ENCODE results near the gene JRKL. TPM values are rescaled to one million over a fixed set of nuclear protein-coding genes. Genes with fewer than 3 reads are reported as not detected.
A peak's percentile ranks its signal among the peaks of the same experiment; 100 is the strongest.
"Not testable (repeated sequence)": the region's sequence is repeated elsewhere in the genome, so short reads cannot be mapped to it uniquely, and the experiment has no call there.

JRKL gene
- total and polyA plus RNA-seq, 4 experiments from 2014 or later, result 1.9 to 20.0 (median 11.2) TPM

DNA sequence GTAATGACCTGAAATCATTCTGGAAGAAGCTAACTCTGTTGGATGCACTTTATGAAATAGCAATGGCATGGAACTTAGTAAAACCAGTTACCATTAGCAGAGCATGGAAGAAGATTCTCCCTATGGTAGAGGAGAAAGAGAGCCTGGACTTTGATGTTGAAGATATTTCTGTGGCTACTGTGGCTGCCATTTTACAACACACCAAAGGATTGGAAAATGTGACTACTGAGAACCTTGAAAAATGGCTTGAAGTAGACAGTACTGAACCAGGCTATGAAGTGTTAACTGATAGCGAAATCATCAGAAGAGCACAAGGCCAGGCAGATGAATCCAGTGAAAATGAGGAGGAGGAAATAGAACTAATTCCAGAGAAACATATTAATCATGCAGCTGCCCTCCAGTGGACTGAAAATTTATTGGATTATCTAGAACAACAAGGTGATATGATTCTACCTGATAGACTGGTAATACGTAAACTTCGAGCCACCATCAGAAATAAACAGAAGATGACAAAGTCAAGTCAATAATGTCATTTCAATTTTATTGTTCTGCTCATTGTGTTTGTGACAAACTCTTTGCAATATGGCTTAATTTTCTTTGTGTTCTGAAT lies 2.0 kb downstream of the JRKL start:
- CTCF ChIA-PET (ENCODE audit: partially characterized antibody), result no interaction called here

GRCh38 chr11:96393753-96394348 lies 4.0 kb downstream of the JRKL start:
- H3K27ac Mint-ChIP-seq, result no peak overlapping the region
- H3K27ac ChIP-seq (ENCODE audit: low read depth, low read length), result no peak overlapping the region
- POLR2A ChIA-PET (ENCODE audit: partially characterized antibody), result interaction anchor here (0.7 to 2.0 kb wide), 4 partner anchors 338 to 605 kb away, joined by 3 to 6 read pairs (median 4); partner anchors contain the start of genes CEP57 and FAM76B
- no peaks in the 10 kb centered on the region for H3K27me3 Mint-ChIP-seq
- H3K27me3 ChIP-seq (ENCODE audit: insufficient read depth, low read length), result no peaks in the 10 kb centered on the region
- peaks cover 14% of the 10 kb centered on the region for H3K4me1 ChIP-seq (ENCODE audit: insufficient read depth, low read length)
- CTCF ChIA-PET (ENCODE audit: partially characterized antibody), result interaction anchor here (0.7 to 3.5 kb wide), 45 partner anchors 8 to 1327 kb away, joined by 3 to 66 read pairs (median 3); partner anchors contain the start of genes ENDOD1, FAM76B, MAML2 and SRSF8
- peak in 4 of 5 donors; percentile 30 to 40 (median 36) for DNase-seq
- intact Hi-C loops (cut with micrococcal nuclease), result loop anchor here (1.0 to 5.0 kb wide), 5 partner anchors 303 to 1902 kb away; partner anchors contain the start of genes ANKRD49, MRE11 and MTMR2
- no peak overlapping the region for H3K4me3 ChIP-seq (ENCODE audit: low read length in 2 of 2)
- H3K36me3 ChIP-seq (ENCODE audit: insufficient read depth, low read length), result no peaks in the 10 kb centered on the region
- H3K36me3 Mint-ChIP-seq, result peaks cover 0 to 3% of the 10 kb centered on the region in 2 donors
- no peaks in the 10 kb centered on the region for H3K9me3 Mint-ChIP-seq
- peaks cover 7 to 31% (median 15%) of the 10 kb centered on the region in 4 donors for H3K4me1 Mint-ChIP-seq
- no peaks in the 10 kb centered on the region for H3K9me3 ChIP-seq (ENCODE audit: control insufficient read depth in 1 of 2, low read length in 2 of 2)
- no peak overlapping the region for H3K4me3 Mint-ChIP-seq

More for the DNA sequence above, 2.0 kb downstream of the JRKL start:
- H3K27me3 ChIP-seq (ENCODE audit: insufficient read depth, low read length), result no peaks in the 10 kb centered on the region
- no peak overlapping the region for H3K27ac ChIP-seq (ENCODE audit: low read depth, low read length)
- no peaks in the 10 kb centered on the region for H3K9me3 ChIP-seq (ENCODE audit: control insufficient read depth in 1 of 2, low read length in 2 of 2)
- Mint-ChIP-seq H3K4me3 (peak overlapping the region in 3 of 8 donors; percentile 46 to 92 (median 47)), H3K36me3 (peaks cover 0 to 3% of the 10 kb centered on the region in 2 donors), H3K9me3 (no peaks in the 10 kb centered on the region), H3K4me1 (peaks cover 17 to 49% (median 34%) of the 10 kb centered on the region in 4 donors), H3K27ac (peak overlapping the region in 2 of 7 donors; percentile 32 to 41), H3K27me3 (no peaks in the 10 kb centered on the region)
- no peak overlapping the region for H3K4me3 ChIP-seq (ENCODE audit: low read length in 2 of 2)
- intact Hi-C loops (cut with micrococcal nuclease), result loop anchor here (2.0 to 5.0 kb wide), 3 partner anchors 470 to 1900 kb away; partner anchors contain the start of genes ANKRD49, MRE11 and MTMR2
- no peak for DNase-seq
- peaks cover 30% of the 10 kb centered on the region for H3K4me1 ChIP-seq (ENCODE audit: insufficient read depth, low read length)
- POLR2A ChIA-PET (ENCODE audit: partially characterized antibody), result no interaction called here
- no peaks in the 10 kb centered on the region for H3K36me3 ChIP-seq (ENCODE audit: insufficient read depth, low read length)

GRCh38 chr11:96394773-96395172 lies 5.0 kb downstream of the JRKL start:
- no peaks in the 10 kb centered on the region for H3K27me3 Mint-ChIP-seq
- Histone ChIP-seq H3K4me3 (ENCODE audit: low read length in 2 of 2) (no peak overlapping the region), H3K27me3 (ENCODE audit: insufficient read depth, low read length) (no peaks in the 10 kb centered on the region), H3K36me3 (ENCODE audit: insufficient read depth, low read length) (no peaks in the 10 kb centered on the region), H3K4me1 (ENCODE audit: insufficient read depth, low read length) (peaks cover 12% of the 10 kb centered on the region), H3K9me3 (ENCODE audit: control insufficient read depth in 1 of 2, low read length in 2 of 2) (no peaks in the 10 kb centered on the region), H3K27ac (ENCODE audit: low read depth, low read length) (no peak overlapping the region)
- no peak overlapping the region for H3K27ac Mint-ChIP-seq
- POLR2A ChIA-PET (ENCODE audit: partially characterized antibody), result interaction anchor here (2.0 kb wide), 1 partner anchor 559 kb away, joined by 5 read pairs; no protein-coding TSS in a partner anchor
- CTCF ChIA-PET (ENCODE audit: partially characterized antibody), result interaction anchor here (0.7 to 3.5 kb wide), 30 partner anchors 9 to 605 kb away, joined by 3 to 66 read pairs (median 4); partner anchors contain the start of genes FAM76B and MAML2
- H3K4me3 Mint-ChIP-seq, result no peak overlapping the region
- intact Hi-C loops (cut with micrococcal nuclease), result loop anchor here (1.0 to 5.0 kb wide), 3 partner anchors 303 to 1902 kb away; partner anchors contain the start of genes ANKRD49, MRE11 and MTMR2
- no peaks in the 10 kb centered on the region for H3K36me3 Mint-ChIP-seq
- no peaks in the 10 kb centered on the region for H3K9me3 Mint-ChIP-seq
- H3K4me1 Mint-ChIP-seq, result peaks cover 6 to 22% (median 14%) of the 10 kb centered on the region in 4 donors
- DNase-seq, result no peak

- DNase-seq, result no peak
- ChIA-PET POLR2A (ENCODE audit: partially characterized antibody) (no interaction called here), CTCF (ENCODE audit: partially characterized antibody) (interaction anchor here (1.7 to 2.3 kb wide), 2 partner anchors 547 to 561 kb away, joined by 5 to 7 read pairs; no protein-coding TSS in a partner anchor)
- H3K27me3 ChIP-seq (ENCODE audit: insufficient read depth, low read length), result no peaks in the 10 kb centered on the region
- no peak overlapping the region for H3K4me3 Mint-ChIP-seq
- peaks cover 0 to 2% (median 0%) of the 10 kb centered on the region in 8 donors for H3K9me3 Mint-ChIP-seq
- no peak overlapping the region for H3K4me3 ChIP-seq (ENCODE audit: low read length in 2 of 2)
- H3K27ac Mint-ChIP-seq, result peak overlapping the region in 1 of 7 donors; percentile 9
- H3K27ac ChIP-seq (ENCODE audit: low read depth, low read length), result no peak overlapping the region
- H3K36me3 Mint-ChIP-seq, result no peaks in the 10 kb centered on the region
- H3K4me1 Mint-ChIP-seq, result peaks cover 0 to 4% (median under 1%) of the 10 kb centered on the region in 4 donors
- H3K36me3 ChIP-seq (ENCODE audit: insufficient read depth, low read length), result no peaks in the 10 kb centered on the region
- peaks cover 0 to under 1% of the 10 kb centered on the region in 2 donors for H3K27me3 Mint-ChIP-seq
- intact Hi-C loops (cut with micrococcal nuclease), result no loop called here
- no peaks in the 10 kb centered on the region for H3K9me3 ChIP-seq (ENCODE audit: control insufficient read depth in 1 of 2, low read length in 2 of 2)
- no peaks in the 10 kb centered on the region for H3K4me1 ChIP-seq (ENCODE audit: insufficient read depth, low read length)
Measured at GRCh38 chr11:96396637-96397036, 6.8 kb downstream of the JRKL start.

- Mint-ChIP-seq H3K27ac (no peak overlapping the region), H3K9me3 (peaks cover 0 to 3% (median 0%) of the 10 kb centered on the region in 8 donors), H3K4me3 (no peak overlapping the region), H3K4me1 (no peaks in the 10 kb centered on the region), H3K27me3 (peaks cover 0 to 5% of the 10 kb centered on the region in 2 donors), H3K36me3 (no peaks in the 10 kb centered on the region)
- DNase-seq, result no peak
- Histone ChIP-seq H3K4me1 (ENCODE audit: insufficient read depth, low read length) (no peaks in the 10 kb centered on the region), H3K4me3 (ENCODE audit: low read length in 2 of 2) (no peak overlapping the region), H3K27ac (ENCODE audit: low read depth, low read length) (no peak overlapping the region), H3K36me3 (ENCODE audit: insufficient read depth, low read length) (no peaks in the 10 kb centered on the region), H3K9me3 (ENCODE audit: control insufficient read depth in 1 of 2, low read length in 2 of 2) (no peaks in the 10 kb centered on the region), H3K27me3 (ENCODE audit: insufficient read depth, low read length) (no peaks in the 10 kb centered on the region)
- intact Hi-C loops (cut with micrococcal nuclease), result no loop called here
- CTCF ChIA-PET (ENCODE audit: partially characterized antibody), result interaction anchor here (1.7 to 2.3 kb wide), 2 partner anchors 549 to 562 kb away, joined by 5 to 7 read pairs; no protein-coding TSS in a partner anchor
- POLR2A ChIA-PET (ENCODE audit: partially characterized antibody), result no interaction called here
Measured at GRCh38 chr11:96397863-96398262, 8.1 kb downstream of the JRKL start.

DNA sequence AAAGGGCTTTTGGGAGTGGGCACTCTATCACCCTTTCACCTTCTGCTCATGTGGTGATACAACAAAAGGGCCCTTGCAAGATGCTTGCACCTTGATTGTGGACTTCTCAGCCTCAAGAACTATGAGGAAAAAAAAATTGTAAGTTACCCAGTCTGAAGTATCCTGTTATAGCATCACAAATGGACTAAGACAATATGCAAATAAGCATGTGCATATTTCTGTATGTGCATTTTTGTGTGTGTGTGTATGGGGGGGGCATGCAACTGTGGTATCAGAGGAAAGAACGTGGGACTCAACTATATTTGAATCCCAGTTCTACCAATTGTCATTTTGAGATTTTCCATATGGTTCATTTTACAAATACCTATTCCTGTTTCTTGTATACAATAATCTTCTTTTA lies 10.9 kb downstream of the JRKL start:
- intact Hi-C loops (cut with micrococcal nuclease), result no loop called here
- H3K4me3 Mint-ChIP-seq, result no peak overlapping the region
- Histone ChIP-seq H3K27ac (ENCODE audit: low read depth, low read length) (no peak overlapping the region), H3K36me3 (ENCODE audit: insufficient read depth, low read length) (no peaks in the 10 kb centered on the region), H3K27me3 (ENCODE audit: insufficient read depth, low read length) (no peaks in the 10 kb centered on the region), H3K4me1 (ENCODE audit: insufficient read depth, low read length) (no peaks in the 10 kb centered on the region), H3K9me3 (ENCODE audit: control insufficient read depth in 1 of 2, low read length in 2 of 2) (no peaks in the 10 kb centered on the region), H3K4me3 (ENCODE audit: low read length in 2 of 2) (no peak overlapping the region)
- ChIA-PET CTCF (ENCODE audit: partially characterized antibody) (interaction anchor here (0.9 kb wide), 1 partner anchor 11 kb away, joined by 4 read pairs; the partner anchor contains the start of genes CCDC82 and JRKL), POLR2A (ENCODE audit: partially characterized antibody) (interaction anchor here (0.6 kb wide), 1 partner anchor 1363 kb away, joined by 3 read pairs; no protein-coding TSS in a partner anchor)
- peaks cover 0 to 3% (median 0%) of the 10 kb centered on the region in 8 donors for H3K9me3 Mint-ChIP-seq
- no peaks in the 10 kb centered on the region for H3K36me3 Mint-ChIP-seq
- peaks cover 2 to 10% of the 10 kb centered on the region in 2 donors for H3K27me3 Mint-ChIP-seq
- H3K27ac Mint-ChIP-seq, result no peak overlapping the region
- DNase-seq, result no peak
- H3K4me1 Mint-ChIP-seq, result no peaks in the 10 kb centered on the region

- H3K4me1 Mint-ChIP-seq; H3K27ac Mint-ChIP-seq; H3K27me3 ChIP-seq (ENCODE audit: insufficient read depth, low read length); H3K36me3 ChIP-seq (ENCODE audit: insufficient read depth, low read length); H3K9me3 Mint-ChIP-seq; DNase-seq; H3K9me3 ChIP-seq (ENCODE audit: control insufficient read depth in 1 of 2, low read length in 2 of 2); POLR2A ChIA-PET (ENCODE audit: partially characterized antibody); H3K4me1 ChIP-seq (ENCODE audit: insufficient read depth, low read length); H3K27ac ChIP-seq (ENCODE audit: low read depth, low read length); intact Hi-C loops (cut with micrococcal nuclease); H3K36me3 Mint-ChIP-seq; H3K4me3 ChIP-seq (ENCODE audit: low read length in 2 of 2); CTCF ChIA-PET (ENCODE audit: partially characterized antibody): not testable (repeated sequence)
- H3K27me3 Mint-ChIP-seq, result peaks cover 16 to 19% of the 10 kb centered on the region in 2 donors
- H3K4me3 Mint-ChIP-seq, result peak overlapping the region in 2 of 8 donors; percentile 29 to 48
Measured at GRCh38 chr11:96411412-96411811, 21.6 kb downstream of the JRKL start.
